Right ventricle myocardium inferior (tissue), 1 donor: ENCODE measurements around the gene P3H2. TPM values are rescaled to one million over a fixed set of nuclear protein-coding genes. Genes with fewer than 3 reads are reported as not detected.
"Not testable (repeated sequence)": the region's sequence is repeated elsewhere in the genome, so short reads cannot be mapped to it uniquely, and the experiment has no call there.

Source experiments
- ATAC-seq: fragments of 200-7000 bp; cut with Tn5 transposase; one replicate; pipeline ENCODE4 v1.9.1; 2020; ENCODE audit warnings: mild to moderate bottlenecking, moderate library complexity
- DNase-seq: peaks from one replicate; pipeline ENCODE4 v3.0.0; 2021; ENCODE audit errors: missing footprints
- intact Hi-C: fragments of 100-400 bp; cut with DNase I; formaldehyde crosslinking; loops from one replicate; pipeline ENCODE4 v1.11.0; 2022
- total RNA-seq: library from RNA; stranded (reverse); fragmentation: NEBNext Ultra II Directional; extraction: Animal tissue kit (Norgen Biotek cat#: 25700); gene quantifications from one replicate; pipeline ENCODE4 v1.2.1, GENCODE V29; 2021
- donor health status: DM: no; HTN: yes; CAD: no; lungs with severe emphysema.

The P3H2 gene
- total RNA-seq, 1 donor from 2014 or later: 1.3 TPM

DNA sequence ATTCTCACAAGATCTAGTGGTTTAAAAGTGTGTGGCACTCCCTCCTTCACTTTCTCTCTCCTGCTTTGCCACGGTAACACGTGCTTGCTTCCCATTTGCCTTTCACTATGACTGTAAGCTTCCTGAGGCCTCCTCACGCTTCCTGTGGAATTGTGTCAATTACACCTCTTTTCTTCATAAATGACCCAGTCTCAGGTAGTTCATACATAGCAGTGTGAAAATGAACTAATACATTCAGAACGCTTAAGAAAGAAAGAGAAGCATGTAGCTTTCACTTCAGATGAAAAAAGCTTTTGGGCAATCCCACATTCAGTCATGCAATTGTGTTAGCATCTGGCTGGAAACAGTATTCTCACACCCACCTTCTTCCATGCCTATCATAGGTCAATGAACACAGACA, 24.4 kb downstream of the P3H2 start:
- intact Hi-C loops: no loop called here
- DNase-seq: no peak

DNA sequence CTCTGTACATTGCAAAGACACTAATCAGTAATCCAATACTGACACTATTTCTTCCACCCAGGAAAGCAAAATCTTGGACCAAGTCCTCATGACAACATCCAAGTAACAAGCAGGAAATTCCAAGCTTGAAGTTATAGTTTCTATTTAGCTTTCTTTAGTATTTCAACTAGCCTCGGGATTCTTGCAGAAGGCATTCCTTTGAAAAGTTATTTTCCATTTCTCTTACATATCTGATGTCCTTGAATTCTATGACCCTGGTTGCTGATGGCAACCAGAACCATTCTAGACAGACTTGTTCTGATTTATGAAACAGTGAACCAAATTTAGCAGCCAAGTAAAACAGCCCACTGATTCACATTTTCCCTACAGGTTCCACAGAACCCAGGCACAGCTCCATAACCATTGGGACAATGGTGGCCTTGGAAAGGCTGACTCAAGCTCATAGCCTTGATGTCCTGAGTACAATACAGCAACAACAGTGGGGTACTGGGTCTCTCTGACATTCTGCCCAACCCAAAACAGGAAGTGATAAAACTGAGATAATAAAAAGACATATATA, 26.5 kb downstream of the P3H2 start:
- ATAC-seq: no peak
- no peak for DNase-seq
- intact Hi-C loops: no loop called here

More for the DNA sequence above, 24.4 kb downstream of the P3H2 start:
- ATAC-seq: no peak

DNA sequence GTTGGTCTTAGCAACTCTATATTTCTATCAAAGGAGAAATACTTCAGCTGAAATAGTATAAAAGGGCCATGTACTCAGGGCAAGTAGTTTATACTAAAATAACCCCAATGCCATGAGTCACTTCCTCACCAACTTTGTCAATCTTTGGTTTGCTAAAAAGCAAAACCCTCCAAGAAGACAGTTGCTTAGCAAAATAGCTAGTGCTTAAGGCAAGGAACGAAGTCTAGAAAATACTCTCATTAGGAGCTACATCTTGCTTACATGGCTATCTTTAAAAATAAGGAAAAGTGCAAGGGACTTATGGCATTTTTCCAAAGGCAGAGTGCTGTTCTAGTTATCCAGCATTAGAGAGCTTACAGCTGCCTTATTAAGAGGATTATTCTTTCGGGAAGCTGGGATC, 28.4 kb downstream of the P3H2 start:
- DNase-seq (no peak), ATAC-seq (no peak)
- intact Hi-C loops: no loop called here

DNA sequence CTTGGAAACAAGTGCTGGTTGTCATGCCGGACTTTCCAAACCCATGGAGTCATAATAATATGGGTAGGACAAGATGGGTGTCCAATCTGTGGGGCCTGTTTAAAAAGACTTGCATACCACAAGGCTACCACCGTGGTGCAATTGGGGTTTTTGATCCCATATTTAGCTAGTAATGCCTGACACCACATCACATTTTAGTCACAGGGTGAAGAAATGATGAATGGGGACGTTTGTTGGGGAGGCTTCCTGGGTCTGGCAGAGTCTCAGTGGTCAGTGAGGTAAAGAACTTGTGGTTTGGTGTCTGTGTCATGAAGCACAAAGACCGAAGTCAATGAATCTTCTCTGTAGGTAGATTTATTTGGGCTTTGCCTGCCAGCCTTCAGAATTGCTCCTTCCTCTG, 31.0 kb downstream of the P3H2 start:
- DNase-seq (no peak), ATAC-seq (no peak)
- intact Hi-C loops: no loop called here

DNA sequence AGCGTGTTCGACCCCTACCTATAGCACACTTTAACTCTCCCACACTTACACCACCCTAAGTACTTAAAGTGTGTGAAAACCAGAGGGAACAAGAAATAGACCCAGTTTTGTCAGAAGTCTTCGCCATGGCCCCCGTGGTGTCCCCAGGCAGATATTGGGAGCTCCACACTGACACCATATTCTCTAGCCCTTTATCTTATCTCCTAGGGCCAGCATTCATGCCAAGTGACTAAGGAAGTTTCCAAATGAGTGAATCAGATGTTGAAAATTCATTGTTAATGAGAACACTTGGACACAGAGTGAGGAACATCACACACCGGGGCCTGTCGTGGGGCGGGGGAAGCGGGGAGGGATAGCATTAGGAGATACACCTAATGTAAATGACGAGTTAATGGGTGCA, 31.8 kb downstream of the P3H2 start:
- intact Hi-C loops: no loop called here
- DNase-seq (no peak), ATAC-seq (no peak)

DNA sequence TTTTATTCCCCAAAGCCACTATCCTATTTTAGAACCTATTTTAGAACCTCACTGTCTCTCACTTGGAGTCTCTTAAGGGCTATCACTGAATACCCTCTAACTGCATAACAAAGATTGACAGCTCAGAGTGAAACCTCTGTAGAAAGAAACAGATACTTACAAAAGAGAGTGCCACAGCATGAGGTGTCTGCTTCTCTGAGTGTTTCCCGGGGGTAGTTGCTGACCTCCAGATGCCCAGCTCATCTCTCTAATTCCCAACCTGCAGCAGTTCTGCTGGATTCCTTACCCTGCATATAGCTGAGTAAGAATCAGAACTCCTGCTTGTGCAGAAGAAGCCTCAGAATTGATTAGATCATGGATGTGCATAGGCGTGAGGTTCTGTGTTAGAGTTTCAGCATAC, 34.5 kb downstream of the P3H2 start:
- intact Hi-C loops: no loop called here
- no peak for ATAC-seq
- DNase-seq: no peak

DNA sequence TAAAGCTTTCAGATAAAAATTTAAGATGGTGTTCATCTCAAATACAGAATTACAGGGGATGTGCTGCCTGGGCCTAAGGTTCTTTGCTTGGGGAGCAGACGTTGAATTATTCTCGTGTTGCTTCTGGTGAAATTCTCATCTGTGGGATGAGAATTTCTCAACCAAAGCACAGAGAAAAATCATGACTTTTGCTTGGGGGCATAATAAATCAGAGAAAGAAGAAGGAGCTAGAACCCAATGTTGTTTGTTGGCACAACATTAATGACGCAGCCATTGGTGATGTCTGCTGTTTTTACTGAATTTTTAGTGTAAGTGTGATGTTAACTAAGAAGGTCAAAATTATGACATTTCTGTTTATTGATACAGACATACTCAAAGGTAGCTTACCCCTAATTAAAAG, 35.7 kb downstream of the P3H2 start:
- ATAC-seq: no peak

DNA sequence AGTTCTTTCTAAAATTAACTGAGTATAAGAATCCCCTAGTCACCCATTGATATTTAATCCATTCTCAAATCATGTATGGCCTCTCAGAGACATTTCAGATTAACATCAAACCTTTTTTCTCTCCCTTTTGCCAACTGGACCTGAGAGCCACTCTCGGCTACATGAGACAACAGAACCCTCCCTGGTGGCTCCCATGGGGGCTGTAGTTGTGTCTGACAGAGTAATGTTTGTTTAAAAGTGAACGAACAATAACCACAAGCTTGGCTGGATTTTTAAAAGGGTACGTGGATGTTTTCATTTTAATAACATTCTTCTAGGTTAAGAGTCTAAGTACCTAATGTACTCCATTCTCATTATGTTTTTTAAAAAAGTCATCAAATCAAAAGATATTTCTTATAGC, 37.1 kb downstream of the P3H2 start:
- intact Hi-C loops: no loop called here
- DNase-seq (no peak), ATAC-seq (no peak)

More for the DNA sequence above, 35.7 kb downstream of the P3H2 start:
- no peak for DNase-seq
- intact Hi-C loops: no loop called here

DNA sequence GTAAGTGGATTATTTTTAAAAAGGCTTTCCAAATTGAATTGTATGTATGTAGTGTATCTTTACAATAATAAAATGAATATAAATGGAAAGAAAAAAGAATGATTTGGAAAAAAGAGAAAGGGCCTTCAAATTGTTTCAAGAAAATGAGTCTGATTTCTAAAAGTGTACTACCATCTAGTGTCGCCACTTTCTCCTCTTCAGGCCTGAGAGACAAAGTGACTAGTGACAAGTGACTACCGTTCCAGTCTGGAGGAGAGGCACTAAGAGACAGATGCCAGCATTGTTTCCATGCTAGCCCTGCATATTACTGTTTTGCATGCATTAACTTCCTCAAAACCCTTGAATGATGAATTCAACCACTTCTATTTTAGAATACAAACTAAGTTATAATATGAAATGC, 39.3 kb downstream of the P3H2 start:
- DNase-seq (no peak), ATAC-seq (no peak)
- intact Hi-C loops: no loop called here

DNA sequence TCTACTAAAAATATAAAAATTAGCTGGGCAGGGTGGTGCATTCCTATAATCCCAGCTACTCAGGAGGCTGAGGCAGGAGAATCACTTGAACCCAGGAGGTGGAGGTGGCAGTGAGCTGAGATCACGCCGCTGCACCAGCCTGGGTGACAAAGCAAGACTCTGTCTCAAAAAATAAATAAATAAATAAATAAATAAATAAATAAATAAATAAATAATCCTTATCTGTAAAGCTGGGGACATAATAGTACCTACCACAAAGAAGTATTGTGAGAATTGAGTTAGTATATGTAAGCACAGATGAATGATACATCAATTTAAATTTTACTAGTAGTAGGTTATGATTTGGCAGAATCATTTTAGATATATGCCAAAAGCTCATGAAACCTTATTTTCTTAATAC, 41.5 kb downstream of the P3H2 start:
- intact Hi-C loops: not testable (repeated sequence)

DNA sequence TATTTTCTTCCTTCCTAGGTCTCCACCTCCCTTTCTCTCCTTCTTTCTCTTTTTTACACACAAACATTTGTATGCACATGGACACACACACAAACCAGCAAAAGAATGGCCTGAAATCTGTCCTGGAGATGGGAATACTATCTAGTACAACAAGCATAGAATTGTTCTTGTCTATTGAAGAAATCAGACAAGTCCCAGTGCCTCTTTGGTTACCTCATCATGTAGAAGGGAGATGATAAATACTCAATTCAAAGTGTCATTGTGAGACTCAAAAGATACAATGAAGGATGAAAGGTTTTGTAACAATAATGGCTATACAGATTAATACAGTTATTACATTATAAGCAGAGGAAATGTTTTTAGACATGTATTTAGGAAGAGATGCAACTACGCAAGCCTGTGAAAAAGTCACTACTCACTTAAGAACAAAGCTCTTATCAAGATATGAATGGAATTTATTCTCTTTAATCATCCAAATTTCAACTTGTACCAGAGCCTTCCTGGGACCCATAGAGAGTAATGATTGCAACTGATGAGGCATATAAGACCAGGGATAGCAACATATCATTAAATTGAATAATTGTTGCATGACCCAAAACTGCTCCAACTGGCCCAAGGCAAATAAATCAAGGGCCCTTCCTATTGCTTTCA, 43.2 kb downstream of the P3H2 start:
- intact Hi-C loops: no loop called here
- DNase-seq (no peak), ATAC-seq (no peak)

More for the DNA sequence above, 41.5 kb downstream of the P3H2 start:
- not testable (repeated sequence) for ATAC-seq, DNase-seq

DNA sequence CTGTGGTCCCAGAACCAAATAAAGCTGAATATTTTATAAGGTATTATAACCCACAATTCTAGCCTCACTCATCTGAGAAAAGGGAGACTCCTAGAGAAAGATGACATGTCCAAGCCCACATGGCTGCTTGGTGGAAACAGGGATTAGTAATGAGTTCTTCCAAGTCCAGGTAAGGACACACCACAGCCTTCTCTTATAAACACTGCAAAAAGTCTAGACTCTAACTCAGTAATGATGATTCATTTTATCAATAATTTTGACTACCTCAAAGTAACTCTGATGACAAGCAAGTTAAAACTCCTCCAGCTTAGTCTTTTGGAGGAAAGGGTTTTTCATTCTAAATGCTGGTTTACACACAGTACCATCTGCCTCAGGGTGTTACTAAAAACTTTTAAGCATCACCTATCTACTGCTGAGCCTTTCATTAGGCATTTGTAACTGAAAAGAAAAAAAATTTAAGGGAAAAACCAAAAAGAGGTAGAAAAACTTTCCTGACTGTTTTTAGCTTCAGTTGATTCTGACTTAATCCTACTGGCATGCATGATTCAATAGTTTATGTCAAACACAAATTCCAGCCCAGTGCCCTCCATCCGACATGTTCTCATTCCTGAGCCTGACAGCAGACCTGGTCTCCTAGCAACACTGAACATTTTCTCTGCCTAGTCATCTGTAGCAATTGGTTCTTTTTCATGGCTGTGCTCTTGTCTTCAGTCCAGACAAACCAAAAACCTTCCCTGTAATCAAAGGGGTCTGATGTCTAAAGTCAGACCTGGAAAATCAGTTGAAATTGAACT, 43.9 kb downstream of the P3H2 start:
- no peak for ATAC-seq

DNA sequence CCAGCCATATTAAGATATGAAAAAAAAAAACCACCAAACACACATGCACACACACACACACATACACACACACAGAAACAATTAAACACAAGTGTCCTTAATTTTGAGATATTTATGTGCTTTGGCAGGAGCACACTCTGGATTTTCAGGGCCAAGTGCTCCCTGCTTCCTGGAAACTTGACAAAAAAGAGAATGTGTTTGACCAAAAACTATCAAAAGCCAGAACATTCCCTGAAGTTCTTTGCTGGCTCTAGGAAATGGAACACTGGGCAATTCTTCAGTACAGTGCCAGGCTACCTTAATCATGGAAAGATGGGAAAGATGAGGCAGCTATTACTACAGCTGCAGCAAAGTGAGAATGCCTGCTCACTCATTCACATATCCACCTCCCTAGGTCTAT, 44.6 kb downstream of the P3H2 start:
- ATAC-seq: no peak
- intact Hi-C loops: no loop called here

More for the DNA sequence above, 43.9 kb downstream of the P3H2 start:
- DNase-seq: no peak
- intact Hi-C loops: no loop called here

DNA sequence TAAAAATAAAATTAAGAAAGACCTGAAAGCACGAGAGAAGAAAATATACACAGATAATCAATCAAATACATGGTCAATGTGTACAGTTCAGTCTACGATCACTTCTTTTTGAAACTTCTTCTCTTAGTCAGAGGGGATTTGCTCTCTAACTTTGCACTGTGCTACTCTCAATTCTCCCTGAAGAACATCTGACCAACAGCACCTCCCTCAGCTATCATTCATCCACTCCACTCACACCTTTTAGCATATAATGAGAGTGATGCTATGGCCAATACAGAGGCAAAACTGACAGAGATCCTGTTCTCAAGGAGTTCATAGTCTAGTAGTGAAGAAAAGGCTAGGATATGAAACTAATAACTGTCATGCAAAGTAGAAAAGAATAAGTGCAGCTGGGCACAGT, 45.9 kb downstream of the P3H2 start:
- DNase-seq (no peak), ATAC-seq (no peak)
- intact Hi-C loops: no loop called here

More for the DNA sequence above, 44.6 kb downstream of the P3H2 start:
- DNase-seq: no peak

DNA sequence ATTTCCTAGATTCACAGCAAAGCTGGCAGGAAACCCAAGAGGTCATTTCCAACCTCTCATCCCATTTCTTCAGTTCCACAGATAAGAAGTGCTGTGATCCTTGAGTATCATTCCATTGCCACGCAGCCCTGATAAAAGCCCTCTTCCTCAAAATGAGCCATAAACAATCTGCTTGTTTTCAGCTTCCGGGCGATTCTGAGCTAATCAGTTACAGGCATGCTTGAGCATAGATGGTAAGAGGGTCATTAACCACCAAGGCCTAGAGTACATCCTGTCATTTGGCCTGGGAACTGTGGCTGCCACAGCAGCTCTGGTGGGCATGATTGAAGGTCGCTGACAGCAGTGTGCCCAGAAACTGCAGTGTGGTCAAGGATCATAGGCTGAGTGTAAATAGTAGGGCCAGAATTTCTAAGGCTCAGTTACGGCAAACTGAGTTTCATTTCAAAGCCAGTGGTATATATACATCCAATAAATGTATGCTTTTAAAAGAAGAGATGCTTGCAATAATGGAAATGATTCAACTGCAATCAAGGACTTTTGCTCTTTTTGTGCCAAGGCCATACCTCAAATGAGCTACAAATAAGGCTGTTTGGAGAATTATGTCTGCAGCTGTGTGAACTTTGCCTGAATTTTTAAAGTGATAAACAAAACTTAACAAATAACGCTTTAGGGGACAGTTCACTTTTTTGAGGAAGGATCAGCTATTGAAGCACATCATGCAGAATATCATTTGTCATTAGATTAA, 47.3 kb downstream of the P3H2 start:
- intact Hi-C loops: no loop called here
- no peak for DNase-seq
- no peak for ATAC-seq

DNA sequence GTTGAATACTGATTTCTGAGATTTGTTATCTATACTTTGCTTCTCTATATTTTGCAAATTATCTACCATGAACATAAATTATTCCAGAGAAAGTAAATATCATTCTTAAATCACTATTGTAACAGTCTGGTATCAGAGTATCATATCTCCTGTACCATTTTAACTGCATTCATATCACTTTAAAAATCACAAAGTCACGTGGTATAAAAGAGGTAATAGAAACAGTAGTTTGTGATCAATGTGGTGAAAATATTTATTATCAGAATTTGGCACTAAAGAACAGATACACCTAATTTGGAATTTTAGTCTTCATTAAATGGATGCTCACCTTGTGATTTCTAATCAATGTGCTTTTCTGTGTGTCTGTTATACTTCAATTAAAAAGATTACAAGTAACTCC, 47.8 kb downstream of the P3H2 start:
- ATAC-seq: no peak
- intact Hi-C loops: no loop called here
- no peak for DNase-seq

DNA sequence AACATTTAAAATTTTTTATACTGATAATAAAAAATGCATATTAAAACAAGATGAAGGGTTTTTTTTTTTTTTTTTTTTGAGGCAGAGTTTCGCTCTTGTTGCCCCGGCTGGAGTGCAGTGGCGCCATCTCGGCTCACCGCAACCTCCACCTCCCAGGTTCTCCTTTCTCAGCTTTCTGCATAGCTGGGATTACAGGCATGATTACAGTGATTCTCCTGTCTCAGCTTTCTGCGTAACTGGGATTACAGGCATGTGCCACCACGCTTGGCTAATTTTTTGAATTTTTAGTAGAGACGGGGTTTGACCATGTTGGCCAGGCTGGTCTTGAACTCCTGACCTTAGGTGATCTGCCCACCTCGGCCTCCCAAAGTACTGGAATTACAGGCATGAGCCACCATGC, 48.8 kb downstream of the P3H2 start:
- ATAC-seq, DNase-seq, intact Hi-C loops: not testable (repeated sequence)

DNA sequence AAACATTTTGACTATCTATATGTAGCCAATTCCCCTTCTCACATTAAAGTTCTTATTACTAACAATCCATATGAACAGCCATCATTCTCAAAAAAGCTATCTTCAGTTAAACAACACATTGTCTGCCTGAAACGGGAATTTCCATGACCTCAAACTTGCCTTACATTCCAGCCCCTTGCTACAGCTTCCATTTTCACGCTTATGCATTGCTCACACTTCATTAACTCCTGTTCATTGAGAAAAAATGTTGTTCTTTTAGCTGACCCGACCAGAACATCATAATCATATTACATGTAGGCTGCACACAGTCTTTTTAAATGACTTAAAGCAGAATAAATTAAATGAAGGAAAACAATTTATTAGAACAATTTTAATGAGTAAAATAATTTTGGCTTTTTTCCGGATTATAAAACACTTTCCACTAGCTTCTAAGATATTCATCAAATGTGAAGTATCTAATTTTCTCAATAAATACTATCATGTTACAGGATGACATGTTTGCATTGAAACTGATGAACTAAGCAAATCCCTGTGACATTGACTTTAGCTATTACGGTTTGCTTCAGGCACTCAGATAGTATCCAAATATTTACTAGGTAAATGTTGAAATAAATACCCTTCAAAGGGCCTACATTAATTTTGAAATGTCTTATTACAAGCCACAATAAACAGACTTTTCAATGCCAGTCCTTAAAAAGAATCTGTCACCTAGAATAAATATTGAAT, 49.9 kb downstream of the P3H2 start:
- ATAC-seq (no peak), DNase-seq (no peak)
- intact Hi-C loops: no loop called here

DNA sequence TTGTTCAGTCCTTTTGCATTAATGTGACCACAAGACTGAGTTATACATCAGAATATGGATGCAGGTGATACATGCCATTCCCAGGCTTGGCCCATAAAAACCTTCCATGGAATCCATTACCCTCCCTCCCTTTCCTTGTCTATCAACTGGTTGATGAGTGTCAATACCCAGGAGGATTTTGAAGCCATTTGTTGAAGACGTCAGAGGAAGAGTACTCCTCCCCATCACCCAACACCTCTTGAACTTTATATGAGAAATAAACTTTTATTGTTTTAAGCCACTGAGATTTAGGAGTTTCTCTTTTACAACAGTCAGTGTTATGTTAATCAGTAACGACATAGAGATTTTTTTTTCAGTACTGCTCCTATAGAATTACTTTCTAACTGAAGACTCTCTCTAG, 55.5 kb downstream of the P3H2 start:
- intact Hi-C loops: no loop called here
- ATAC-seq: no peak
- no peak for DNase-seq
